Measurements from ENCODE around the gene HOXA6. TPM values are rescaled to one million over a fixed set of nuclear protein-coding genes. Genes with fewer than 3 reads are reported as not detected.
A peak's percentile ranks its signal among the peaks of the same experiment; 100 is the strongest.

Gene HOXA6
- total RNA-seq (2021; ENCODE audit: unreplicated experiment), result 3.3 TPM
- polyA plus RNA-seq (2012; ENCODE audit: insufficient read length), result 4.8 TPM
- Bru-seq, nascent RNA, result percentile 42 among the genes with signal in this experiment
- BruChase-seq, experiment 1, labeled RNA remaining after a 2-hour chase, result percentile 52 among the genes with signal in this experiment
- BruChase-seq, experiment 2, labeled RNA remaining after a 6-hour chase, result percentile 44 among the genes with signal in this experiment
- long read RNA-seq, partial matches to known transcripts, result 0 of 1 reads
- long read RNA-seq, other reads (novel, unspliced or antisense), result 1 of 1 reads

DNA sequence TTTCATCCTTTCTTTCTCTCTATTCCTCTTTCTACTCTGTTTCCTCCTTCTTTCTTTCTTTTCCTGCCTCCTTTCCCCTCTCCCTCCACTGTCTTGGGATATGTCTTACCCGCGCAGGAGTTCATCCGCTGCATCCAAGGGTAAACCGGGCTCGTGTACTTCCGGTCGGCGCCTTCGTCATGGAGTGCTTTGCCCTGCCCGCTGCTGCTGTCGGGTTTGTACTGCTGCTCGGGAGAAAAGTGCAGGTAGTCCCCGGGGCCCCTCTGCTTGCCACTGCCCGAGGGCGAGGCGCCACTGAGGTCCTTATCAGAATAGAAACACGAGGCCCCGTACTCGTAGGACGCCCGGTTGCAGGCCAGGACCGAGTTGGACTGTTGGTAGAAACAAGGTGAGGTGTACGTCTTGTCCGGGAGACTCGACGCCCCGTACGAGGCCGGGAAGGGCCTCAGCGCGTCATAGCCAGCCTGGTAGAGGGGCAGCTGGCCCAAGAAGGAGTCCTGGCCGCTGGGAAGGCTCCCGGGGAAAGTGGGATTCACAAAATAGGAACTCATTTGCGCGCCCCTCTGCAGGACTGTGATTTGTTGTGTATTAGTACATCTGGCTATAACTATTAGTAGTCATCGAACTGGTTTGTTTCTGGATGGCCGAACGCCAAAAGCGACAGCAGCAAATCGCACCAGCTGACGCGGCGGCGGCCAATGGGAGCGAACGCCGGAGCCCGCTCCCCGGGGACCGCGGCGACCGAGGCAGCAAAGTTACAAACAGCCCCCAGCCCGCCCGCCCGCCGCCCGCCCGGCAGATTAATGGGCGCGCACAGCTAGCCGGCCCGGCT lies at the start of gene HOXA6:
Gene HOXA6, minus strand, starts transcription at position 576 of the 832 bp plus-strand sequence. Its CDS starts 25 bp downstream, at position 551.
- POLR2A ChIA-PET, result no interaction called here

DNA sequence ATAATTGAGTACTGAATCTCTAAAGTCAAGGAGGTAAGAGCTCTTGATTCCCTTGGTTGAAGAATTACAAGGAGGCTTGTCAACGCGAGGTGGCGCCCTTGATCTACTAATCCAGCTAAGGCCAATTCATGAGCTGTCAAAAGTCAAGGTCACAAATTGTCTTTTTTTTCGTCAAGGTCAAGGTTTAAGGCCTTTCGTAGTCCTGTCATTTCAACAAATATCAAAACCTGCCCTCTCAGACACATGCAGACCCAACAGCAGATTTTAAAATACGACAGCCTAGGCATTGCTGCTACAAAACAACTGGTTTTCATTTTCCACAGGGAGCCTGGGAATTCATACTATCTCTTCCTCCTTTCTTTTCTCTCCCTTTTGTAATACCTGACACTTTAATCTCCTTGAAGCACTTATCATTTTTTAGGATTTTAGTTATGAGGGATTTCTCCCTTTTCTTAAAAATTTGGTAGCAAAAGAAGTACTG lies 48.8 kb upstream of the HOXA6 start:
- no peak overlapping the region for H3K4me3 ChIP-seq (ENCODE audit: low read depth in 2 of 2, low read length in 2 of 2)
- in situ Hi-C loops (cut with HindIII; ENCODE audit: low pct_unique_long_range_greater_than_20kb, low sequenced_read_pairs) (no loop called here), intact Hi-C loops (cut with micrococcal nuclease; ENCODE audit: unreplicated experiment) (loop anchor here (1.0 to 5.0 kb wide), 6 partner anchors 380 to 901 kb away; no protein-coding TSS in a partner anchor)
- peaks cover 10% of the 10 kb centered on the region for H3K4me1 ChIP-seq (ENCODE audit: control insufficient read depth, insufficient read depth, low read length)
- no peak for ATAC-seq
- peaks cover 2% of the 10 kb centered on the region; the same call in 1 of the 2 replicates for H3K36me3 ChIP-seq (ENCODE audit: control insufficient read depth, insufficient read depth, low read length)
- TF ChIP-seq, protein P1, sequence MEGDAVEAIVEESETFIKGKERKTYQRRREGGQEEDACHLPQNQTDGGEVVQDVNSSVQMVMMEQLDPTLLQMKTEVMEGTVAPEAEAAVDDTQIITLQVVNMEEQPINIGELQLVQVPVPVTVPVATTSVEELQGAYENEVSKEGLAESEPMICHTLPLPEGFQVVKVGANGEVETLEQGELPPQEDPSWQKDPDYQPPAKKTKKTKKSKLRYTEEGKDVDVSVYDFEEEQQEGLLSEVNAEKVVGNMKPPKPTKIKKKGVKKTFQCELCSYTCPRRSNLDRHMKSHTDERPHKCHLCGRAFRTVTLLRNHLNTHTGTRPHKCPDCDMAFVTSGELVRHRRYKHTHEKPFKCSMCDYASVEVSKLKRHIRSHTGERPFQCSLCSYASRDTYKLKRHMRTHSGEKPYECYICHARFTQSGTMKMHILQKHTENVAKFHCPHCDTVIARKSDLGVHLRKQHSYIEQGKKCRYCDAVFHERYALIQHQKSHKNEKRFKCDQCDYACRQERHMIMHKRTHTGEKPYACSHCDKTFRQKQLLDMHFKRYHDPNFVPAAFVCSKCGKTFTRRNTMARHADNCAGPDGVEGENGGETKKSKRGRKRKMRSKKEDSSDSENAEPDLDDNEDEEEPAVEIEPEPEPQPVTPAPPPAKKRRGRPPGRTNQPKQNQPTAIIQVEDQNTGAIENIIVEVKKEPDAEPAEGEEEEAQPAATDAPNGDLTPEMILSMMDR (IDR thresholded peaks at IDR 0.05), result peak; percentile 89
- TF ChIP-seq SIN3A (IDR thresholded peaks at IDR 0.05; ENCODE audit: borderline replicate concordance, insufficient read depth, low read depth, low read length), result no peak
- no TSS peak for BruUV-seq (replicated peaks)
- H3K27me3 ChIP-seq (ENCODE audit: control insufficient read depth, insufficient read depth, low read length), result no peaks in the 10 kb centered on the region; the same call in 1 of the 2 replicates
- ChIA-PET POLR2A (no interaction called here), CTCF (interaction anchor here (0.6 to 1.4 kb wide), 13 partner anchors 14 to 900 kb away, joined by 3 to 5 read pairs (median 4); no protein-coding TSS in a partner anchor)
- no peaks in the 10 kb centered on the region for H3K9me3 ChIP-seq (ENCODE audit: control insufficient read depth, insufficient read depth, low read depth, low read length)
- peak; percentile 66 for DNase-seq (ENCODE audit: low read depth, low spot score)
- no peak overlapping the region for H3K27ac ChIP-seq (ENCODE audit: low read length)

More for the DNA sequence above, at the start of gene HOXA6:
- no peak within 1 kb of the TSS for H3K4me3 ChIP-seq (ENCODE audit: low read depth in 2 of 2, low read length in 2 of 2)
- no peaks in the 10 kb centered on the region for H3K9me3 ChIP-seq (ENCODE audit: control insufficient read depth, insufficient read depth, low read depth, low read length)
- H3K27ac ChIP-seq (ENCODE audit: low read length), result peak within 1 kb of the TSS; percentile 24
- no peaks in the 10 kb centered on the region for H3K27me3 ChIP-seq (ENCODE audit: control insufficient read depth, insufficient read depth, low read length)
- ATAC-seq, result no peak
- CTCF ChIA-PET, result no interaction called here
- H3K36me3 ChIP-seq (ENCODE audit: control insufficient read depth, insufficient read depth, low read length), result no peaks in the 10 kb centered on the region
- TF ChIP-seq, protein P2, sequence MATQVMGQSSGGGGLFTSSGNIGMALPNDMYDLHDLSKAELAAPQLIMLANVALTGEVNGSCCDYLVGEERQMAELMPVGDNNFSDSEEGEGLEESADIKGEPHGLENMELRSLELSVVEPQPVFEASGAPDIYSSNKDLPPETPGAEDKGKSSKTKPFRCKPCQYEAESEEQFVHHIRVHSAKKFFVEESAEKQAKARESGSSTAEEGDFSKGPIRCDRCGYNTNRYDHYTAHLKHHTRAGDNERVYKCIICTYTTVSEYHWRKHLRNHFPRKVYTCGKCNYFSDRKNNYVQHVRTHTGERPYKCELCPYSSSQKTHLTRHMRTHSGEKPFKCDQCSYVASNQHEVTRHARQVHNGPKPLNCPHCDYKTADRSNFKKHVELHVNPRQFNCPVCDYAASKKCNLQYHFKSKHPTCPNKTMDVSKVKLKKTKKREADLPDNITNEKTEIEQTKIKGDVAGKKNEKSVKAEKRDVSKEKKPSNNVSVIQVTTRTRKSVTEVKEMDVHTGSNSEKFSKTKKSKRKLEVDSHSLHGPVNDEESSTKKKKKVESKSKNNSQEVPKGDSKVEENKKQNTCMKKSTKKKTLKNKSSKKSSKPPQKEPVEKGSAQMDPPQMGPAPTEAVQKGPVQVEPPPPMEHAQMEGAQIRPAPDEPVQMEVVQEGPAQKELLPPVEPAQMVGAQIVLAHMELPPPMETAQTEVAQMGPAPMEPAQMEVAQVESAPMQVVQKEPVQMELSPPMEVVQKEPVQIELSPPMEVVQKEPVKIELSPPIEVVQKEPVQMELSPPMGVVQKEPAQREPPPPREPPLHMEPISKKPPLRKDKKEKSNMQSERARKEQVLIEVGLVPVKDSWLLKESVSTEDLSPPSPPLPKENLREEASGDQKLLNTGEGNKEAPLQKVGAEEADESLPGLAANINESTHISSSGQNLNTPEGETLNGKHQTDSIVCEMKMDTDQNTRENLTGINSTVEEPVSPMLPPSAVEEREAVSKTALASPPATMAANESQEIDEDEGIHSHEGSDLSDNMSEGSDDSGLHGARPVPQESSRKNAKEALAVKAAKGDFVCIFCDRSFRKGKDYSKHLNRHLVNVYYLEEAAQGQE (IDR thresholded peaks at IDR 0.05; ENCODE audit: insufficient read depth in 1 of 2, low read depth in 2 of 2, low read length in 1 of 2), result no peak
- TF ChIP-seq TCF7L2 (IDR thresholded peaks at IDR 0.05; ENCODE audit: low read depth, low read length) (no peak), POLR2AphosphoS5 (IDR thresholded peaks at IDR 0.05; ENCODE audit: low read depth, low read length) (no peak), SIN3A (IDR thresholded peaks at IDR 0.05; ENCODE audit: borderline replicate concordance, insufficient read depth, low read depth, low read length) (no peak)
- TF ChIP-seq, protein P1 (IDR thresholded peaks at IDR 0.05), result no peak
- no peak for DNase-seq (ENCODE audit: low read depth, low spot score)
- peaks cover 22% of the 10 kb centered on the region for H3K4me1 ChIP-seq (ENCODE audit: control insufficient read depth, insufficient read depth, low read length)
- in situ Hi-C loops (cut with HindIII; ENCODE audit: low pct_unique_long_range_greater_than_20kb, low sequenced_read_pairs) (no loop called here), intact Hi-C loops (cut with micrococcal nuclease; ENCODE audit: unreplicated experiment) (no loop called here)
- no TSS peak for BruUV-seq (replicated peaks)

Measured in Panc1 (cell line).